Tibial nerve (tissue), 4 donors: ENCODE results near the gene RAD1.

Experiments
- EP300 ChIP-seq, 2 donors: sonication (generic); formaldehyde crosslinking; IDR thresholded peaks; one replicate each; pipeline ENCODE4 v1.6.1; 2017; ENCODE audit warnings: antibody characterized with exemption in 2 of 2, mild to moderate bottlenecking in 1 of 2
- POLR2A ChIP-seq, 2 donors: fragments of 450-650 bp; IDR thresholded peaks; one replicate each; pipeline ENCODE4 v1.6.1; 2017; ENCODE audit warnings: antibody characterized with exemption in 2 of 2, mild to moderate bottlenecking in 2 of 2, moderate library complexity in 2 of 2
- TF ChIP-seq, protein P1 (sequence below), 5 experiments: fragments of 200-600 bp in 3 of 5; fragments of 450-650 bp in 2 of 5; sonication (generic) in 3 of 5; IDR thresholded peaks; one replicate each; pipeline ENCODE4 v1.5.1; 2016 to 2019; ENCODE audit warnings: antibody characterized with exemption in 5 of 5, mild to moderate bottlenecking in 3 of 5, moderate library complexity in 2 of 5

- TF ChIP-seq POLR2A (IDR thresholded peaks at IDR 0.05) (no peak), EP300 (IDR thresholded peaks at IDR 0.05) (no peak)
- TF ChIP-seq, protein P1, sequence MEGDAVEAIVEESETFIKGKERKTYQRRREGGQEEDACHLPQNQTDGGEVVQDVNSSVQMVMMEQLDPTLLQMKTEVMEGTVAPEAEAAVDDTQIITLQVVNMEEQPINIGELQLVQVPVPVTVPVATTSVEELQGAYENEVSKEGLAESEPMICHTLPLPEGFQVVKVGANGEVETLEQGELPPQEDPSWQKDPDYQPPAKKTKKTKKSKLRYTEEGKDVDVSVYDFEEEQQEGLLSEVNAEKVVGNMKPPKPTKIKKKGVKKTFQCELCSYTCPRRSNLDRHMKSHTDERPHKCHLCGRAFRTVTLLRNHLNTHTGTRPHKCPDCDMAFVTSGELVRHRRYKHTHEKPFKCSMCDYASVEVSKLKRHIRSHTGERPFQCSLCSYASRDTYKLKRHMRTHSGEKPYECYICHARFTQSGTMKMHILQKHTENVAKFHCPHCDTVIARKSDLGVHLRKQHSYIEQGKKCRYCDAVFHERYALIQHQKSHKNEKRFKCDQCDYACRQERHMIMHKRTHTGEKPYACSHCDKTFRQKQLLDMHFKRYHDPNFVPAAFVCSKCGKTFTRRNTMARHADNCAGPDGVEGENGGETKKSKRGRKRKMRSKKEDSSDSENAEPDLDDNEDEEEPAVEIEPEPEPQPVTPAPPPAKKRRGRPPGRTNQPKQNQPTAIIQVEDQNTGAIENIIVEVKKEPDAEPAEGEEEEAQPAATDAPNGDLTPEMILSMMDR (IDR thresholded peaks at IDR 0.05) = no peak
These were observed 17.6 kb upstream of the RAD1 start for GRCh38 chr5:34932947-34933346.
